ENCODE results near the gene ITGB7. TPM values are rescaled to one million over a fixed set of nuclear protein-coding genes. Genes with fewer than 3 reads are reported as not detected.
"Not testable (repeated sequence)": the region's sequence is repeated elsewhere in the genome, so short reads cannot be mapped to it uniquely, and the experiment has no call there.

ITGB7 gene
- total RNA-seq, 2 experiments from 2014 or later: 166 to 180 TPM

DNA sequence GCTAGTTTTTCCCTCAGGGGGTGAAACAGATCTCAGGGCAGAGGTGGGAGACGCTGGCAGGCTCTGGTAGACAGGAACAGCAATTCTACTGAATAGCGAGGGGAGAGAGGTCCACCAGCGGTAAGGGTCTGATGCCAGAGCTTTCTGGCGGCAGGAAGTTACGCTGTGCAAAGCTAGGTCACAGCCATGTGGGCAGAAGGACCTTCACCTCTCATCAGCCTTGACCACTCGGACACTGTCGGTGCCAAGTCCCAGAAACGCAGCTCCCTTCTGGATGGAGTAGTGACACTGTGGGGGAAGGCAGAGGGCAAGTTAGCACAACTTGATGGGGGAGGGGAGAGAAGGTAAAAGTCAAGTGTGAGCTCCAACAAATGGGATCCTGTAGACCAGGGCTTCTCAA lies 36.8 kb downstream of the ITGB7 start:
- Histone ChIP-seq H3K4me3 (ENCODE audit: low read length) (no peak overlapping the region), H3K27me3 (ENCODE audit: control insufficient read depth in 1 of 2, insufficient read depth in 2 of 2, low read length in 2 of 2) (no peaks in the 10 kb centered on the region), H3K27ac (ENCODE audit: low read depth in 1 of 2, low read length in 2 of 2) (no peak overlapping the region), H3K4me1 (ENCODE audit: insufficient read depth, low read length) (peaks cover 2% of the 10 kb centered on the region), H3K9me3 (ENCODE audit: control insufficient read depth in 1 of 2, insufficient read depth in 1 of 2, low read length in 2 of 2) (no peaks in the 10 kb centered on the region), H3K36me3 (ENCODE audit: insufficient read depth, low read length) (peaks cover 7% of the 10 kb centered on the region)
- H3K9me3 Mint-ChIP-seq: no peaks in the 10 kb centered on the region
- intact Hi-C loops (cut with DNase I, micrococcal nuclease): no loop called here
- no peaks in the 10 kb centered on the region for H3K27me3 Mint-ChIP-seq
- no peak for TF ChIP-seq CTCF (IDR thresholded peaks at IDR 0.05)
- ChIA-PET CTCF (no interaction called here), POLR2A (no interaction called here)
- no peak overlapping the region for H3K27ac Mint-ChIP-seq
- DNase-seq: no peak
- H3K4me1 Mint-ChIP-seq (ENCODE audit: low read depth): no peaks in the 10 kb centered on the region
- ATAC-seq (ENCODE audit: poor library complexity): no peak
- no peak overlapping the region for H3K4me3 Mint-ChIP-seq
- H3K36me3 Mint-ChIP-seq (ENCODE audit: low read depth): peaks cover 32% of the 10 kb centered on the region

- Mint-ChIP-seq H3K9me3 (no peaks in the 10 kb centered on the region), H3K4me3 (no peak overlapping the region), H3K27me3 (no peaks in the 10 kb centered on the region), H3K36me3 (ENCODE audit: low read depth) (peaks cover 32% of the 10 kb centered on the region), H3K27ac (no peak overlapping the region), H3K4me1 (ENCODE audit: low read depth) (no peaks in the 10 kb centered on the region)
- no peak for ATAC-seq (ENCODE audit: poor library complexity)
- ChIA-PET CTCF (no interaction called here), POLR2A (no interaction called here)
- H3K9me3 ChIP-seq (ENCODE audit: control insufficient read depth in 1 of 2, insufficient read depth in 1 of 2, low read length in 2 of 2): no peaks in the 10 kb centered on the region
- TF ChIP-seq CTCF (IDR thresholded peaks at IDR 0.05): no peak
- no peak overlapping the region for H3K27ac ChIP-seq (ENCODE audit: low read depth in 1 of 2, low read length in 2 of 2)
- DNase-seq: no peak
- H3K27me3 ChIP-seq (ENCODE audit: control insufficient read depth in 1 of 2, insufficient read depth in 2 of 2, low read length in 2 of 2): no peaks in the 10 kb centered on the region
- H3K4me3 ChIP-seq (ENCODE audit: low read length): no peak overlapping the region
- intact Hi-C loops (cut with DNase I, micrococcal nuclease): no loop called here
- peaks cover 7% of the 10 kb centered on the region for H3K36me3 ChIP-seq (ENCODE audit: insufficient read depth, low read length)
- H3K4me1 ChIP-seq (ENCODE audit: insufficient read depth, low read length): no peaks in the 10 kb centered on the region
Observed at GRCh38 chr12:53169644-53170043, 37.4 kb downstream of the ITGB7 start.

DNA sequence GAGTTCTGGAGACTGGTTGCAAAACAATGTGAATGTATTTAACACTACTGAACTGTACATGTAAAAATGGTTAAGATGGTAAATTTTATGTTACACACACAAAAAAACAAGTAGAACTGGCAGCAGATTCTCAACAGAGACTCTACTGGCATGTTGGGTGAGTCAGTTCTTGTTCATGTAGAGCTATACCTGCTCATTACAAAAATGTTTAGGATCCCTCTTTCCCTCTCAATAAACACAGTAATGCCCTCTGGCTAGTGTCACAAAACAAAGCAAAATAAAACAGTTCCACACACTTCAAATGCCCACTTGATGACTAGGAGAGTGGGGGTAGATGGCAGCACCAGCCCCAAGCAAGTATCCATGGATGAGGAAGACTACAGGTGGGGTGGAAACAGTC lies 40.2 kb downstream of the ITGB7 start:
- Histone ChIP-seq H3K4me3 (ENCODE audit: low read length) (no peak overlapping the region), H3K27ac (ENCODE audit: low read depth in 1 of 2, low read length in 2 of 2) (no peak overlapping the region), H3K9me3 (ENCODE audit: control insufficient read depth in 1 of 2, insufficient read depth in 1 of 2, low read length in 2 of 2) (no peaks in the 10 kb centered on the region), H3K4me1 (ENCODE audit: insufficient read depth, low read length) (no peaks in the 10 kb centered on the region), H3K36me3 (ENCODE audit: insufficient read depth, low read length) (peaks cover 7% of the 10 kb centered on the region), H3K27me3 (ENCODE audit: control insufficient read depth in 1 of 2, insufficient read depth in 2 of 2, low read length in 2 of 2) (no peaks in the 10 kb centered on the region)
- CTCF ChIA-PET: no interaction called here
- DNase-seq: no peak
- Mint-ChIP-seq H3K27ac (no peak overlapping the region), H3K4me3 (no peak overlapping the region), H3K27me3 (no peaks in the 10 kb centered on the region), H3K4me1 (ENCODE audit: low read depth) (no peaks in the 10 kb centered on the region), H3K9me3 (no peaks in the 10 kb centered on the region), H3K36me3 (ENCODE audit: low read depth) (peaks cover 29% of the 10 kb centered on the region)
- POLR2A ChIA-PET: no interaction called here
- no peak for TF ChIP-seq CTCF (IDR thresholded peaks at IDR 0.05)
- no peak for ATAC-seq (ENCODE audit: poor library complexity)
- intact Hi-C loops (cut with DNase I, micrococcal nuclease): no loop called here

GRCh38 chr12:53163008-53163407 lies 44.0 kb downstream of the ITGB7 start:
- not testable (repeated sequence) for H3K9me3 Mint-ChIP-seq

More at GRCh38 chr12:53163008-53163407, 44.0 kb downstream of the ITGB7 start:
- H3K4me3 ChIP-seq (ENCODE audit: low read length); CTCF ChIA-PET; H3K4me3 Mint-ChIP-seq; POLR2A ChIA-PET; H3K9me3 ChIP-seq (ENCODE audit: control insufficient read depth in 1 of 2, insufficient read depth in 1 of 2, low read length in 2 of 2); H3K27ac ChIP-seq (ENCODE audit: low read depth in 1 of 2, low read length in 2 of 2); H3K27ac Mint-ChIP-seq; H3K4me1 Mint-ChIP-seq (ENCODE audit: low read depth); DNase-seq; ATAC-seq (ENCODE audit: poor library complexity); H3K27me3 ChIP-seq (ENCODE audit: control insufficient read depth in 1 of 2, insufficient read depth in 2 of 2, low read length in 2 of 2); H3K36me3 ChIP-seq (ENCODE audit: insufficient read depth, low read length); H3K27me3 Mint-ChIP-seq; H3K4me1 ChIP-seq (ENCODE audit: insufficient read depth, low read length): not testable (repeated sequence)
- intact Hi-C loops (cut with DNase I, micrococcal nuclease): loop anchor here in 1 of 2 experiments (5.0 kb wide), 1 partner anchor 104 kb away; the partner anchor contains the start of gene ESPL1
- peaks cover 17% of the 10 kb centered on the region for H3K36me3 Mint-ChIP-seq (ENCODE audit: low read depth)

Data from CD4-positive, alpha-beta T cell (primary cell).